Putamen (tissue), 1 donor: ENCODE results near the gene PRAMEF9.
"Not testable (repeated sequence)": the region's sequence is repeated elsewhere in the genome, so short reads cannot be mapped to it uniquely, and the experiment has no call there.

Experiments used
- DNase-seq: peaks from one replicate; pipeline ENCODE4 v3.0.0-alpha.2; 2016; ENCODE audit warnings: low spot score

Gene PRAMEF9

GRCh38 chr1:13171548-13171947 lies at the start of gene PRAMEF9:
PRAMEF9 (plus strand) TSS chr1:13171848; CDS start chr1:13175281, 3,433 bp downstream.
- not testable (repeated sequence) for DNase-seq

- not testable (repeated sequence) for DNase-seq
These were observed 15.7 kb upstream of the PRAMEF9 start, which contains the start of gene PRAMEF26 for GRCh38 chr1:13155909-13156308. PRAMEF26 (minus strand) TSS chr1:13156009; CDS start chr1:13153095, 2,914 bp downstream.

DNA sequence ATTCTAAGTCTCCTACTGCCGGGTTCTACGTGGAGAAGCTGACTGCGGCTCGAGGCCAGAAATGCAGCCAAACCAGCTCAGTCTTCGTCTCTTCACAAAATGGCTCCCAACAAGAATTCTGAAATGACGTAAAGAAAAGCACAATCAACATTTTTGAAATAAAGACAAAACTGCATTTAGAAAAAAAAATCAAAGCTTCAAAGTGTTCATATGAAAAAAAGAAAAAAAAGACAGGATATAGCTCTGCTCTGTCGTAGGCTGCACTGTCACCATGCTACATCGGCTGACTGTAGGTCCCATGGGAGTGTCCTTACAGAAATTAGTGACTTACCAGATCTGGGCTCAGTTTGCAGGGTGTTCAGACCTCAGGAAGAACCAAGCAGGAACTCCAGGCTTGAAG lies 6.1 kb upstream of the PRAMEF9 start, which contains the start of gene HNRNPCL4:
HNRNPCL4 (minus strand) TSS at position 101 of the 400 bp plus-strand sequence. CDS start 164 bp downstream, outside the sequence.
- not testable (repeated sequence) for DNase-seq

DNA sequence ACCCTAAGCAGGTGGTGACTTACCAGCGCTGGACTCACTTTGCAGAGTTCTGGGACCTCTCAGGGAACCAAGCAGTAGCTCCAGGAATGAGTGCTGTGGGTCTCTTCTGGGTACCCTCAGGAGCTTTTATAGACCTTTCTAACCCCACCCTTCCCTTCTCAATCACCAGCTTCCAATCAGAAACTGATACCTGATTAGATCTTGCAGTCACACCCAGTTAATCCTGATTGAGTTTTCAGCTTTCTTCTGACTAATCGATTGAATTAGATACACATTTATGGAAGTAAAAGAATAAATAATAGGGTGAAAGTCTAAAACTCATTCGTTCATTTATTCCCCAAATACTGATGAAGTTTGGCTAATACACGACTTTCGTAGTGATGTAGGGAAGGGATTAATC lies 29.7 kb downstream of the PRAMEF9 start, which contains the start of gene PRAMEF13:
PRAMEF13 (minus strand) TSS at position 101 of the 400 bp plus-strand sequence. CDS start 1,820 bp downstream, outside the sequence.
- not testable (repeated sequence) for DNase-seq

DNA sequence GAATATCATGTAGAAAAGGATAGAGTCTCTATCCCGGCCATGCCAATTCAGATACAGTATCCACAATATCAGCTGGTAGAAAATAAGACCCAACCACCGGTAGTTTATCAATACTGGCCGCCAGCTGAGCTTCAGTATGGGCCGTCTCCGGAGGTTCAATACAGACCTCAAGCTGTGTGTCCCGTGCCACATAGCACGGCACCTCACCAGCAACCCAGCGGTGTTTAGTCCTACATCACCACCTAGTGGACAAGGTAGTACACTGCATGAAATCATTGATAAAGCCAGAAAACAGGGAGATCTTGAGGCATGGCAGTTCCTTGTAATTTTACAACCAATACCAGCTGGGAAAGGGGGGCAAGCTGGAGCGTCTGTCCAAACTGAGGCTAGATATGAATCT lies 37.1 kb downstream of the PRAMEF9 start:
- not testable (repeated sequence) for DNase-seq

DNA sequence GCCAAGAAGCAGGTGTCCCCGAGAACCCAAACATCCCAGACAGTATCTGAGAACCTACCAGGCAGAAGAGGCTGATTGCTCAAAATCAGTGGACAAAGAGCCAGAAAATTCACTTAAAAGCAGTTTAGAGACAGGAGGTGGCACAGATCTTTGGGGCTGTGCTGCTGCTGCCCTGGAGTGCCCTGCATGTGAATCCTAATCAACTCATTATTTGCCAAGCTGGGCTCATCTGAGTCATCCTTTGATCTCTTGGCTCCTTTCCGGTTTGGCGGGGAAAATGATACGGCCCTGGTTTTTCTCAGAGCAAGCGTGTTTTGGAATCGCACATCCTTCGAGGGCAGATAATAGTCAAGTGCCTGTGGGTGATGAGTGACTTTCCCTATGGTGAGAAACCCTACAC lies 45.0 kb downstream of the PRAMEF9 start:
- not testable (repeated sequence) for DNase-seq

DNA sequence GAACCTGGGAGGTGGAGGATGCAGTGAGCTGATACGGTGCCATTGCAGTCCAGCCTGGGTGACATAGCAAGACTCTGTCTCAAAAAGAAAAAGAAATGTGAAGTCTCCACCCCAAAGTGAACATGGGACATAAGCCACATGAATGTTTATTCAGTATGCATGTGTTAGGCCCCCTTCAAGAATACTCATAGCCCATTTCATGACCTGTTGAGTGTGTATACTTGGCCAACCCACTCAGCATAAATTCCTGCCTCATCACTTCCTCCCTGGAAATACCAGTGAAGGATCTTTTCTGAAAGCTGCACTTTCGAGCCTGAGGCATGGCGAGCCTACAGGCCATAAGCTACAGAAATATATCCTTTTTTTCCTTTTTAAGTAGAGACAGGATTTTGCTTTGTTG lies 47.6 kb downstream of the PRAMEF9 start:
- DNase-seq: not testable (repeated sequence)

DNA sequence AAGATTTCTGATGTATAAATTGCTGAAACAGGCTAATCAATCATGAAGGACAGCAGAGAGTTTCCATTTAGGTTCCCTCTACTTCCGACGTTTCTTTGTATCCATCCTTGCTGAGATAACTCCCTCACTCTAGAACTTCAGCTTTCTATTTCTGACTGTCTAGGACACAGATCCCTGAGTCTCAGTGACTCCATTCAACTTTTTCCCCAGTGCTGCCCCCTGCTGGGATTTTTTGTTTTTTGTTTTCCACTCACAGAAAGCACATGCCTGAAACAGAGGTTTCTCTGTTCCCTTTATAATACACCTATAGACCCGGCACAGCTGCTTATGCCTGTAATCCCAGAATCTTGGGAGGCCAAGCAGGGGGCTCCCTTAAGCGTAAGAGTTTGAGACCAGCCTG lies 51.1 kb downstream of the PRAMEF9 start:
- DNase-seq: not testable (repeated sequence)

DNA sequence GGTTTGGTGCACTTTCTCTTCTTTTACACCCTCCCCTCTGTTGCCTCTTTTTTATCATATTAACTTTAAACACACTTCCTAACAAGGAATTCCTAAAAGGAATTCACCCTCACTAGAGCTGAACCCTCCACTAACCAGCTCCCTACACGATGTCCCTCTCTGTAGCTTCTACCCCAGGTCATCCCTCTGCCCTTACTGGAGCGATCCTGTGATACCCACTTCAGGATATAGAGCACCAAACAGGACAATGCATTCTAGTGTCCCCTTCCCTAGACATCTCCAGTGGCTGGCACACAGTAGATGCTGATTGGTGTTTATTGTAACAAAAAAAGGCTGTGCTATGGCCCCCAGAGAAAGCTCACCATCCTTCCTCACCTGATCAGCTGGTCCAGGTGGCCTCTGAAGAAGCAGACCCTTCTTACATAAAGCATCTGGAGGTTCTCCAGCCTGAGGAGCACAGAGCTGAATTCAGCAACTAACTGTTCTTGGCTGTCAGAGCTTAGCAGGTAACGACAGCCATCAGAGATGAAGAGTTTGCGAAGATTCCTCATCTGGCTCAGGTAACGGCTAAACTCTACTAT lies 52.9 kb downstream of the PRAMEF9 start:
- DNase-seq: no peak

DNA sequence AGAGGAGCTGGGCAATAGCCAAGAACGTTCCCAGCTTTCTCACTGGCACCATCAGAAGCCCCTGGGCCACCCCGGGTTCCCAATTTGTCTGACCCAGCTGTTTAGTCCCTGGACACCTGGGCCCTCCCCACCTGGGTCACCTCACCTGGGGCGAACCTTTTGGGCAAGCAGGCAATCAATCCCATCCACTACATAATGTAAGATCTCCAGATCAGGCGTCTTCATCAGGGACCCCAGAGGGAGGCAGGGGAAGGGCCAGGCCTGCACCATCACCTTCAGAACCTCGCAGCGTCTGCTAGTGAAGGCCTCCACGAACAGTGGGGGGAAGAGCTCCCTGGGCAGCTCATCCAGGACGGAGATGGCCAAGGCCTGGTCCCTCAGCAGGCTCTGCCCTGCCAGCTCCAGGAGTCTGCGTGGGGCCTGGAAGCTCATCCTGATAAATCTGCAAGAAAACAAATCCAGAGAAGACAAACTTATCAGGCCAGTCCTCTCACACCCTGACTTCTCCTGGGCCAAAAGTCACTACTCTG lies 54.1 kb downstream of the PRAMEF9 start, which contains the start of gene PRAMEF18:
PRAMEF18 (minus strand) TSS at position 480 of the 530 bp plus-strand sequence; CDS start at position 432, 48 bp downstream.
- not testable (repeated sequence) for DNase-seq

DNA sequence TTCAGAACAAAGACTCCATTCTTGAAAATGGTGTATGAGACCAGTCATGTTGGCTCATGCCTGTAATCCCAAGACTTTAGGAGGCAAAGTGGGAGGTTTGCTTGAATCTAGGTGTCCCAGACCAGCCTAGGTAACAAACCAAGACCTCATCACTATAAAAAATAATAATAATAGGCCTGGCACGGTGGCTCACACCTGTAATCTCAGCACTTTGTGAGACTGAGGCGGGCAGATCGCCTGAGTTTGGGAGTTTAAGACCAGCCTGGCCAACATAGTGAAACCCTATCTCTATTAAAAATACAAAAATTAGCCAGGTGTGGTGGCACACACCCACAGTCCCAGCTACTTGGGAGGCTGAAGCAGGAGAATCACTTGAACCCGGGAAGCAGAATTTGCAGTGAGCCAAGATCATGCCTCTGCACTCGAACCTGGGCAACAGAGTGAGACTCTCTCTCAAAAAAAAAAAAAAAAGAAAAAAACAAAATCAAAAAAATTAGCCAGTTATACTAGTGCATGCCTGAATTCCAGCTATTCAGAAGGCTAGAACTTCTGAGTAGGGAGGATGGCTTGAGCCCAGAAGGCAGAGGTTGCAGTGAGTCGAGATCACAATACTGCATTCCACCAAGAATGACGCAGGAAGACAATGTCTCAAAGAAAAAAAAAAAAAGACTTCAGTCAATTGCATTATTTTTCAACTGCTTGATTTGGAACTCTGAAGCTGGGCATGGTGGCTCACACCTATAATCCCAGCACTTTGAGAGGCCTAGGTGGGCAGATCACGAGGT lies 55.8 kb downstream of the PRAMEF9 start:
- not testable (repeated sequence) for DNase-seq

DNA sequence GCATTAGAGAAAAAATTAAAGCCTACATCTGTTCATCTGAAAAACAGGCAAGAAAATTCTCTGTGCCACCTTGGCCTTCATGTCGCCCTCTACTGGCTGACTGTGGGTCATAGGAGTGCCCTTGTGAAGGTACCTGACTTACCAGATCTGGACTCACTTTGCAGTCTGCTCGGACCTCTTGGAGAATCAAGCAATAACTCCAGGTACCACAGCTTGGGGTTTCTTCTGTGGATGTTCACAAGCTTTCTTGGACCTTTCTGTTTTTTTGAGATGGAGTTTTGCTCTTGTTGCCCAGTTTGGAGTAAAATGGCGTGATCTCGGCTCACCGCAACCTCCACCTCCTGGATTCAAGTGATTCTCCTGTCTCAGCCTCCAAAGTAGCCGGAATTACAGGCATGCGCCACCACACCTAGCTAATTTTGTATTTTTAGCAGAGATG lies 56.7 kb downstream of the PRAMEF9 start:
- DNase-seq: no peak
